HepG2 (cell line): Measurements from ENCODE around the gene PRR20G. TPM values are rescaled to one million over a fixed set of nuclear protein-coding genes. Genes with fewer than 3 reads are reported as not detected.

ENCODE experiments used
- ATAC-seq: fragments of 200-7000 bp; cut with Tn5 transposase; 3 replicates; pipeline ENCODE4 v1.9.1; 2020; ENCODE audit warnings: mild to moderate bottlenecking, moderate library complexity
- BruUV-seq: library from RNA; stranded (reverse); fragments of 400-500 nt; replicated peaks from 2 replicates; lab custom pipeline; 2021; lab: Mats Ljungman, UMichigan
- CTCF ChIA-PET: fragments of 300-600 bp; formaldehyde crosslinking; extraction: SDS; loops from one replicate; lab custom pipeline; 2021; ENCODE audit warnings: low total read pairs, inconsistent platforms, low intra/inter-chr PET ratio; lab: Yijun Ruan, JAX
- POLR2A ChIA-PET: fragments of 350-600 bp; sonication (Branson Sonifier 250); formaldehyde crosslinking; loops from one replicate; lab custom pipeline; 2020; ENCODE audit warnings: antibody characterized with exemption, inconsistent platforms; lab: Yijun Ruan, JAX
- DNase-seq: peaks from one replicate; pipeline ENCODE4 v3.0.0-alpha.2; 2015; ENCODE audit warnings: low spot score
- FAIRE-seq: peaks from 3 replicates; lab custom pipeline; 2011; peaks lifted over from hg19 to GRCh38; lab: Jason Lieb, UNC
- H2AFZ ChIP-seq: one replicate; pipeline ENCODE4 v1.6.1; 2011; ENCODE audit warnings: low read length, inconsistent platforms
- H3K27ac ChIP-seq: fragments of 300-600 bp; 3 replicates; pipeline ENCODE4 v1.8.0; 2011; ENCODE audit warnings: mixed run types, mild to moderate bottlenecking, mixed read lengths, low read length, inconsistent platforms; ENCODE audit not compliant: insufficient read depth; ENCODE audit errors: extremely low read length
- H3K27me3 ChIP-seq, 2 experiments: fragments of 200-600 bp in 1 of 2; 2 replicates in 1 of 2; 3 replicates in 1 of 2; pipeline versions ENCODE4 v1.6.0 to v1.8.0; 2011; ENCODE audit warnings: low read length in 2 of 2, mild to moderate bottlenecking in 2 of 2, moderate library complexity in 2 of 2, inconsistent platforms in 1 of 2; ENCODE audit not compliant: insufficient read depth in 2 of 2, control insufficient read depth in 1 of 2
- H3K36me3 ChIP-seq, 2 experiments: fragments of 200-600 bp in 1 of 2; replicated peaks in 1 of 2; 2 replicates in 1 of 2; 3 replicates in 1 of 2; pipeline versions ENCODE4 v1.5.1 to v1.8.0; 2011; ENCODE audit warnings: low read length in 2 of 2, inconsistent platforms in 1 of 2; ENCODE audit not compliant: insufficient read depth in 2 of 2, control insufficient read depth in 1 of 2
- H3K4me1 ChIP-seq: 2 replicates; pipeline ENCODE4 v1.5.1; 2012; ENCODE audit warnings: low read length, inconsistent platforms; ENCODE audit not compliant: insufficient read depth
- H3K4me2 ChIP-seq: 2 replicates; pipeline ENCODE4 v1.6.0; 2011; ENCODE audit warnings: low read depth, low read length, inconsistent platforms
- H3K4me3 ChIP-seq, 3 experiments: fragments of 200-600 bp in 1 of 3; sonication (generic), shearing (Covaris generic) in 1 of 3; replicated peaks in 1 of 3; 2 replicates each; pipeline ENCODE4 v1.5.1; 2011 to 2016; ENCODE audit warnings: low read length in 3 of 3, inconsistent platforms in 2 of 3, low read depth in 2 of 3, mild to moderate bottlenecking in 2 of 3, control low read depth in 1 of 3, mixed read lengths in 1 of 3; ENCODE audit not compliant: insufficient read depth in 1 of 3
- H3K79me2 ChIP-seq: one replicate; pipeline ENCODE4 v1.6.1; 2011; ENCODE audit warnings: low read length, inconsistent platforms; ENCODE audit not compliant: insufficient read depth
- H3K9ac ChIP-seq: 2 replicates; pipeline ENCODE4 v1.6.0; 2011; ENCODE audit warnings: mild to moderate bottlenecking, low read depth, low read length, inconsistent platforms; ENCODE audit not compliant: insufficient read depth
- H3K9me3 ChIP-seq: 2 replicates; pipeline ENCODE4 v1.5.1; 2012; ENCODE audit warnings: mild to moderate bottlenecking, low read length
- H4K20me1 ChIP-seq: 2 replicates; pipeline ENCODE4 v1.6.0; 2011; ENCODE audit warnings: inconsistent platforms, mild to moderate bottlenecking, low read length, moderate library complexity; ENCODE audit not compliant: insufficient read depth
- GATA4 ChIP-seq: sonication (generic); IDR thresholded peaks from 2 replicates; pipeline ENCODE4 v1.6.1; 2016; ENCODE audit warnings: antibody characterized with exemption, low read depth, borderline replicate concordance
- KDM2A ChIP-seq: sonication (generic); formaldehyde crosslinking; IDR thresholded peaks from 2 replicates; pipeline ENCODE4 v1.4.0; 2020; ENCODE audit warnings: low read depth, missing genetic modification reagents, borderline replicate concordance
- RAD21 ChIP-seq: fragments of 450-650 bp; formaldehyde crosslinking; IDR thresholded peaks from 2 replicates; pipeline ENCODE4 v1.5.0; 2020; ENCODE audit warnings: mild to moderate bottlenecking
- SMC3 ChIP-seq: IDR thresholded peaks from 2 replicates; pipeline ENCODE4 v1.6.1; 2011; ENCODE audit warnings: low read length, improper control_type of control experiment
- STAG1 ChIP-seq: sonication (generic); formaldehyde crosslinking; IDR thresholded peaks from 2 replicates; pipeline ENCODE4 v1.4.0; 2020; ENCODE audit warnings: missing genetic modification reagents
- ZFP36L2 ChIP-seq: sonication (generic); formaldehyde crosslinking; IDR thresholded peaks from 2 replicates; pipeline ENCODE4 v1.4.0; 2020; ENCODE audit warnings: missing genetic modification reagents
- ZNF441 ChIP-seq: sonication (generic); formaldehyde crosslinking; IDR thresholded peaks from 2 replicates; pipeline ENCODE4 v1.7.0; 2021; ENCODE audit warnings: missing genetic modification reagents, borderline replicate concordance
- ZNF530 ChIP-seq: sonication (generic); formaldehyde crosslinking; IDR thresholded peaks from 2 replicates; pipeline ENCODE4 v1.5.0; 2020; ENCODE audit warnings: low read depth, mild to moderate bottlenecking, missing genetic modification reagents
- WGBS: methylation state at CpG from one replicate; pipeline ENCODE4 v1.1.6; 2017; ENCODE audit warnings: low lambda C conversion rate; 5-methylcytosine and 5-hydroxymethylcytosine counted together
- in situ Hi-C: cut with HindIII; loops from 2 replicates; pipeline ENCODE4 v1.10.0; 2017; ENCODE audit warnings: low pct_unique_long_range_greater_than_20kb; ENCODE audit not compliant: extremely low pct_ligation_motif_present
- intact Hi-C: fragments of 100-400 bp; cut with micrococcal nuclease; formaldehyde crosslinking; loops from one replicate; pipeline ENCODE4 v1.10.0; 2022; ENCODE audit not compliant: unreplicated experiment
- polyA plus RNA-seq, 8 experiments: library from polyadenylated mRNA; depleted of rRNA in 3 of 8; stranded (reverse) in 7 of 8; unstranded in 1 of 8; fragments of >200 nt; fragmentation: Illumina TruSeq in 4 of 8; extraction: Trizol in 4 of 8; gene quantifications; 2 replicates each; pipeline versions ENCODE4 v1.2.1 to v1.2.3, GENCODE V29; 2011 to 2016; ENCODE audit warnings: low read depth in 4 of 8, missing spikeins in 1 of 8, mixed read lengths in 1 of 8; ENCODE audit not compliant: insufficient read depth in 1 of 8
- total RNA-seq, 5 experiments: library from RNA; depleted of rRNA; stranded (reverse); fragments of >200 nt; fragmentation: Illumina TruSeq; extraction: Trizol; gene quantifications; 2 replicates each; pipeline ENCODE4 v1.2.3, GENCODE V29; 2016; ENCODE audit warnings: low read depth in 1 of 5
- TF ChIP-seq, protein P1 (sequence below): sonication (generic); formaldehyde crosslinking; conservative IDR thresholded peaks from 2 replicates; pipeline ENCODE4 v1.8.0; 2022; ENCODE audit warnings: missing genetic modification reagents
- TF ChIP-seq, protein P2 (sequence below): sonication (generic); formaldehyde crosslinking; IDR thresholded peaks from 2 replicates; pipeline ENCODE4 v1.8.0; 2022; ENCODE audit warnings: mild to moderate bottlenecking, missing genetic modification reagents, moderate library complexity
- TF ChIP-seq, protein P3 (sequence below): sonication (generic); formaldehyde crosslinking; IDR thresholded peaks from 2 replicates; pipeline ENCODE4 v1.5.0; 2020; ENCODE audit warnings: missing genetic modification reagents
- TF ChIP-seq, protein P4 (sequence below): sonication (generic); formaldehyde crosslinking; IDR thresholded peaks from 2 replicates; pipeline ENCODE4 v1.4.0; 2020; ENCODE audit warnings: low read depth, mild to moderate bottlenecking, missing genetic modification reagents
- TF ChIP-seq, protein P5 (sequence below): sonication (generic); formaldehyde crosslinking; IDR thresholded peaks from 2 replicates; pipeline ENCODE4 v1.4.0; 2020; ENCODE audit warnings: missing genetic modification reagents

PRR20G gene
- total and polyA plus RNA-seq, 2 of the 13 experiments (the other 11 are each of a cell fraction or from before 2014, with no cell fraction given), result not detected

DNA sequence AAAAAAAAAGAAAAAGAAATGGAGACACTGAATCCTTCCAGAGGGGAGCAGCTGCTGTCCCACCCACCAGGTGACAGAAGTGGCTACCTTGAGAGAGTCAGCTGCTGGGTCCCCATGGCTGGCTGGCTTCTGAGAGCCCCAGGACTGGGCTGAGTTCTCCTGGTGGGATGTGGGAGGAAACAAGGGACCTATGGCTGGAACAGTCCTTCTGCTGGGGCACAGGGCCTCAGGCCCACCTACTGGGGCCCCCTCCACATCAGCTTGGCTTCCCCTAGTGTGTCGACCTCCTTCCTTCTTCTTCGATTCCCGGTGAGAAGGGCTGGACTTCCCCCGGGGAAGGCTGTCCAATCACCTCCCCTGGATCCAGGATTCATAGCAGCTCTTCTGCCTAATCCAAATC is 32.3 kb downstream of the PRR20G start (continued):
- TF ChIP-seq, protein P1, sequence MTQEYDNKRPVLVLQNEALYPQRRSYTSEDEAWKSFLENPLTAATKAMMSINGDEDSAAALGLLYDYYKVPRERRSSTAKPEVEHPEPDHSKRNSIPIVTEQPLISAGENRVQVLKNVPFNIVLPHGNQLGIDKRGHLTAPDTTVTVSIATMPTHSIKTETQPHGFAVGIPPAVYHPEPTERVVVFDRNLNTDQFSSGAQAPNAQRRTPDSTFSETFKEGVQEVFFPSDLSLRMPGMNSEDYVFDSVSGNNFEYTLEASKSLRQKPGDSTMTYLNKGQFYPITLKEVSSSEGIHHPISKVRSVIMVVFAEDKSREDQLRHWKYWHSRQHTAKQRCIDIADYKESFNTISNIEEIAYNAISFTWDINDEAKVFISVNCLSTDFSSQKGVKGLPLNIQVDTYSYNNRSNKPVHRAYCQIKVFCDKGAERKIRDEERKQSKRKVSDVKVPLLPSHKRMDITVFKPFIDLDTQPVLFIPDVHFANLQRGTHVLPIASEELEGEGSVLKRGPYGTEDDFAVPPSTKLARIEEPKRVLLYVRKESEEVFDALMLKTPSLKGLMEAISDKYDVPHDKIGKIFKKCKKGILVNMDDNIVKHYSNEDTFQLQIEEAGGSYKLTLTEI, result no peak
- TF ChIP-seq, protein P2, sequence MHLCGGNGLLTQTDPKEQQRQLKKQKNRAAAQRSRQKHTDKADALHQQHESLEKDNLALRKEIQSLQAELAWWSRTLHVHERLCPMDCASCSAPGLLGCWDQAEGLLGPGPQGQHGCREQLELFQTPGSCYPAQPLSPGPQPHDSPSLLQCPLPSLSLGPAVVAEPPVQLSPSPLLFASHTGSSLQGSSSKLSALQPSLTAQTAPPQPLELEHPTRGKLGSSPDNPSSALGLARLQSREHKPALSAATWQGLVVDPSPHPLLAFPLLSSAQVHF (CRISPR knock-in tag), result no peak
- no peak for TF ChIP-seq ZFP36L2 (CRISPR knock-in tag)

DNA sequence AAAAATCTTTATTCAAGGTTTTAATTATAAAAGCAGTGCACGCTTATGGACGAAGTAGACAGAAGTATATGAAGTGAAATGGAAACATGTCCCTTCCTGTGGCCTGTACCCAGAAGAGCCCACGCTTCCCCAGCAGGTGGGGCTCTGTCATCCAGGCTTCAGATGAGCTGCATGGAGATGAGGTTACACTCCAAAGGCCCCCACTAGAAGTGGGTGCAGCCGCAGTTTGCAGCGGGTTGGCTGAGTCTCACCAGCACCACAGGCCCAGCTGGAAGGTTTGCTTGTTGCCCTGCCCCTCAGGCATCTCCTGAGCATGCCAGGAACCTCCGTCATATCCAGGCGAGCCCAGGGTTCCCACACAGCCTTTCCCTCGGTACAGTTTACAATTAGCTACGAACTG is 33.1 kb downstream of the PRR20G start:
- CTCF ChIA-PET, result interaction anchor here (1.6 kb wide), 1 partner anchor 201 kb away, joined by 13 read pairs; no protein-coding TSS in a partner anchor
- POLR2A ChIA-PET, result no interaction called here
- no peak overlapping the region for H3K4me2 ChIP-seq
- 0 out of 2 replicates have a peak, but pooled peaks cover 6% of the 10 kb centered on the region for H3K9me3 ChIP-seq
- ATAC-seq (peak; percentile 95), FAIRE-seq (no peak), DNase-seq (peak; percentile 16)
- no peak overlapping the region for H3K27ac ChIP-seq
- no TSS peak for BruUV-seq
- no peaks in the 10 kb centered on the region for H3K79me2 ChIP-seq
- H3K9ac ChIP-seq, result no peak overlapping the region
- no peaks in the 10 kb centered on the region for H3K36me3 ChIP-seq
- peaks cover 3 to 21% of the 10 kb centered on the region in 2 experiments; a peak in 3 of 5 replicates for H3K27me3 ChIP-seq
- H3K4me3 ChIP-seq, result no peak overlapping the region
- WGBS, result 22% methylated on average over 5 of the region's 9 CpGs
- no peak overlapping the region for H2AFZ ChIP-seq
- no peaks in the 10 kb centered on the region; the same call in 1 of the 2 replicates for H4K20me1 ChIP-seq
- no peaks in the 10 kb centered on the region for H3K4me1 ChIP-seq
- in situ Hi-C loops, result loop anchor here (10.0 kb wide), 1 partner anchor 200 kb away; no protein-coding TSS in a partner anchor
- intact Hi-C loops, result no loop called here
- TF ChIP-seq STAG1, result peak; percentile 59
- peak; percentile 39; the same call in 1 of the 2 replicates for TF ChIP-seq RAD21
- TF ChIP-seq, protein P3, sequence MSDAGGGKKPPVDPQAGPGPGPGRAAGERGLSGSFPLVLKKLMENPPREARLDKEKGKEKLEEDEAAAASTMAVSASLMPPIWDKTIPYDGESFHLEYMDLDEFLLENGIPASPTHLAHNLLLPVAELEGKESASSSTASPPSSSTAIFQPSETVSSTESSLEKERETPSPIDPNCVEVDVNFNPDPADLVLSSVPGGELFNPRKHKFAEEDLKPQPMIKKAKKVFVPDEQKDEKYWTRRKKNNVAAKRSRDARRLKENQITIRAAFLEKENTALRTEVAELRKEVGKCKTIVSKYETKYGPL (CRISPR knock-in tag), result no peak
- TF ChIP-seq ZNF441 (CRISPR knock-in tag), result no peak
- peak; percentile 57 for TF ChIP-seq SMC3
- no peak for TF ChIP-seq ZNF530 (CRISPR knock-in tag)
- TF ChIP-seq, protein P4, sequence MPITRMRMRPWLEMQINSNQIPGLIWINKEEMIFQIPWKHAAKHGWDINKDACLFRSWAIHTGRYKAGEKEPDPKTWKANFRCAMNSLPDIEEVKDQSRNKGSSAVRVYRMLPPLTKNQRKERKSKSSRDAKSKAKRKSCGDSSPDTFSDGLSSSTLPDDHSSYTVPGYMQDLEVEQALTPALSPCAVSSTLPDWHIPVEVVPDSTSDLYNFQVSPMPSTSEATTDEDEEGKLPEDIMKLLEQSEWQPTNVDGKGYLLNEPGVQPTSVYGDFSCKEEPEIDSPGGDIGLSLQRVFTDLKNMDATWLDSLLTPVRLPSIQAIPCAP (CRISPR knock-in tag), result no peak
- TF ChIP-seq, protein P5, sequence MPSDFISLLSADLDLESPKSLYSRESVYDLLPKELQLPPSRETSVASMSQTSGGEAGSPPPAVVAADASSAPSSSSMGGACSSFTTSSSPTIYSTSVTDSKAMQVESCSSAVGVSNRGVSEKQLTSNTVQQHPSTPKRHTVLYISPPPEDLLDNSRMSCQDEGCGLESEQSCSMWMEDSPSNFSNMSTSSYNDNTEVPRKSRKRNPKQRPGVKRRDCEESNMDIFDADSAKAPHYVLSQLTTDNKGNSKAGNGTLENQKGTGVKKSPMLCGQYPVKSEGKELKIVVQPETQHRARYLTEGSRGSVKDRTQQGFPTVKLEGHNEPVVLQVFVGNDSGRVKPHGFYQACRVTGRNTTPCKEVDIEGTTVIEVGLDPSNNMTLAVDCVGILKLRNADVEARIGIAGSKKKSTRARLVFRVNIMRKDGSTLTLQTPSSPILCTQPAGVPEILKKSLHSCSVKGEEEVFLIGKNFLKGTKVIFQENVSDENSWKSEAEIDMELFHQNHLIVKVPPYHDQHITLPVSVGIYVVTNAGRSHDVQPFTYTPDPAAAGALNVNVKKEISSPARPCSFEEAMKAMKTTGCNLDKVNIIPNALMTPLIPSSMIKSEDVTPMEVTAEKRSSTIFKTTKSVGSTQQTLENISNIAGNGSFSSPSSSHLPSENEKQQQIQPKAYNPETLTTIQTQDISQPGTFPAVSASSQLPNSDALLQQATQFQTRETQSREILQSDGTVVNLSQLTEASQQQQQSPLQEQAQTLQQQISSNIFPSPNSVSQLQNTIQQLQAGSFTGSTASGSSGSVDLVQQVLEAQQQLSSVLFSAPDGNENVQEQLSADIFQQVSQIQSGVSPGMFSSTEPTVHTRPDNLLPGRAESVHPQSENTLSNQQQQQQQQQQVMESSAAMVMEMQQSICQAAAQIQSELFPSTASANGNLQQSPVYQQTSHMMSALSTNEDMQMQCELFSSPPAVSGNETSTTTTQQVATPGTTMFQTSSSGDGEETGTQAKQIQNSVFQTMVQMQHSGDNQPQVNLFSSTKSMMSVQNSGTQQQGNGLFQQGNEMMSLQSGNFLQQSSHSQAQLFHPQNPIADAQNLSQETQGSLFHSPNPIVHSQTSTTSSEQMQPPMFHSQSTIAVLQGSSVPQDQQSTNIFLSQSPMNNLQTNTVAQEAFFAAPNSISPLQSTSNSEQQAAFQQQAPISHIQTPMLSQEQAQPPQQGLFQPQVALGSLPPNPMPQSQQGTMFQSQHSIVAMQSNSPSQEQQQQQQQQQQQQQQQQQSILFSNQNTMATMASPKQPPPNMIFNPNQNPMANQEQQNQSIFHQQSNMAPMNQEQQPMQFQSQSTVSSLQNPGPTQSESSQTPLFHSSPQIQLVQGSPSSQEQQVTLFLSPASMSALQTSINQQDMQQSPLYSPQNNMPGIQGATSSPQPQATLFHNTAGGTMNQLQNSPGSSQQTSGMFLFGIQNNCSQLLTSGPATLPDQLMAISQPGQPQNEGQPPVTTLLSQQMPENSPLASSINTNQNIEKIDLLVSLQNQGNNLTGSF (CRISPR knock-in tag), result no peak
- no peak for TF ChIP-seq GATA4
- 0 out of 2 replicates have a peak, but pooled peaks have one; percentile 30 for TF ChIP-seq KDM2A (CRISPR knock-in tag)
